H9 (cell line): ENCODE data around the gene ARHGAP24. TPM values are rescaled to one million over a fixed set of nuclear protein-coding genes. Genes with fewer than 3 reads are reported as not detected.

Experiments
- DNase-seq: peaks from one replicate; pipeline ENCODE4 v3.0.0-alpha.2; 2017
- H2AFZ ChIP-seq: one replicate; pipeline ENCODE4 v1.6.1; 2013; ENCODE audit warnings: mild to moderate bottlenecking, low read length, control low read depth, moderate library complexity
- H2AK5ac ChIP-seq: 2 replicates; pipeline ENCODE4 v1.6.1; 2013; ENCODE audit warnings: low read length, control low read depth, mixed read lengths; ENCODE audit not compliant: insufficient read length
- H2BK120ac ChIP-seq: one replicate; pipeline ENCODE4 v1.6.1; 2013; ENCODE audit warnings: low read depth, mild to moderate bottlenecking, low read length, control low read depth, inconsistent platforms; ENCODE audit not compliant: poor library complexity, severe bottlenecking
- H2BK12ac ChIP-seq: 2 replicates; pipeline ENCODE4 v1.6.1; 2013; ENCODE audit warnings: low read length, control low read depth, mixed read lengths, low read depth; ENCODE audit not compliant: insufficient read length
- H2BK15ac ChIP-seq: 2 replicates; pipeline ENCODE4 v1.6.1; 2013; ENCODE audit warnings: low read depth, low read length, control low read depth
- H2BK20ac ChIP-seq: one replicate; pipeline ENCODE4 v1.6.1; 2013; ENCODE audit warnings: low read depth, mild to moderate bottlenecking, low read length, control low read depth, inconsistent platforms; ENCODE audit not compliant: poor library complexity, severe bottlenecking
- H2BK5ac ChIP-seq: 2 replicates; pipeline ENCODE4 v1.6.1; 2013; ENCODE audit warnings: low read length, control low read depth, mixed read lengths; ENCODE audit not compliant: insufficient read length
- H3K14ac ChIP-seq: 2 replicates; pipeline ENCODE4 v1.6.1; 2013; ENCODE audit warnings: low read length, control low read depth; ENCODE audit not compliant: insufficient read depth
- H3K18ac ChIP-seq: 2 replicates; pipeline ENCODE4 v1.6.1; 2013; ENCODE audit warnings: low read depth, mild to moderate bottlenecking, mixed read lengths, low read length, control low read depth; ENCODE audit not compliant: insufficient read length
- H3K23ac ChIP-seq: 2 replicates; pipeline ENCODE4 v1.6.1; 2013; ENCODE audit warnings: low read length, control low read depth, mixed read lengths, low read depth; ENCODE audit not compliant: insufficient read length
- H3K23me2 ChIP-seq: 2 replicates; pipeline ENCODE4 v1.6.1; 2013; ENCODE audit warnings: low read depth, mild to moderate bottlenecking, mixed read lengths, low read length, control low read depth; ENCODE audit not compliant: insufficient read length, poor library complexity, severe bottlenecking
- H3K27ac ChIP-seq: 2 replicates; pipeline ENCODE4 v1.5.1; 2013; ENCODE audit warnings: low read length, control low read depth, mixed read lengths, low read depth; ENCODE audit not compliant: insufficient read length
- H3K27me3 ChIP-seq: 2 replicates; pipeline ENCODE4 v1.6.1; 2013; ENCODE audit warnings: low read length, control low read depth, inconsistent platforms; ENCODE audit not compliant: insufficient read depth
- H3K4ac ChIP-seq: 2 replicates; pipeline ENCODE4 v1.6.1; 2013; ENCODE audit warnings: low read depth, mild to moderate bottlenecking, control low read depth, inconsistent platforms, low read length, moderate library complexity
- H3K4me1 ChIP-seq: 2 replicates; pipeline ENCODE4 v1.6.1; 2013; ENCODE audit warnings: low read length, control low read depth, inconsistent platforms; ENCODE audit not compliant: insufficient read depth
- H3K4me2 ChIP-seq: 2 replicates; pipeline ENCODE4 v1.6.1; 2013; ENCODE audit warnings: low read length, control low read depth, mixed read lengths; ENCODE audit not compliant: insufficient read length, insufficient read depth
- H3K56ac ChIP-seq: 2 replicates; pipeline ENCODE4 v1.6.1; 2013; ENCODE audit warnings: low read depth, mild to moderate bottlenecking, mixed read lengths, low read length, control low read depth; ENCODE audit not compliant: insufficient read length
- H3K79me1 ChIP-seq: 2 replicates; pipeline ENCODE4 v1.6.1; 2013; ENCODE audit warnings: low read depth, mild to moderate bottlenecking, moderate library complexity, low read length, control low read depth, inconsistent platforms; ENCODE audit not compliant: insufficient read depth, poor library complexity, severe bottlenecking
- H3K79me2 ChIP-seq: 2 replicates; pipeline ENCODE4 v1.6.1; 2013; ENCODE audit warnings: low read length, control low read depth, inconsistent platforms; ENCODE audit not compliant: insufficient read depth
- H3K9ac ChIP-seq: 2 replicates; pipeline ENCODE4 v1.6.1; 2013; ENCODE audit warnings: low read length, control low read depth, mixed read lengths; ENCODE audit not compliant: insufficient read length; ENCODE audit errors: extremely low read depth
- H3K9me3 ChIP-seq: one replicate; pipeline ENCODE4 v1.6.1; 2013; ENCODE audit warnings: low read depth, low read length, inconsistent platforms; ENCODE audit not compliant: control insufficient read depth
- H3T11ph ChIP-seq: one replicate; pipeline ENCODE4 v1.6.1; 2013; ENCODE audit warnings: mild to moderate bottlenecking, low read length, control low read depth, inconsistent platforms
- H4K20me1 ChIP-seq: one replicate; pipeline ENCODE4 v1.6.1; 2013; ENCODE audit not compliant: control insufficient read depth, insufficient read length, insufficient read depth
- H4K5ac ChIP-seq: 2 replicates; pipeline ENCODE4 v1.6.1; 2013; ENCODE audit warnings: low read depth, mild to moderate bottlenecking, mixed read lengths, low read length, control low read depth; ENCODE audit not compliant: insufficient read length
- H4K8ac ChIP-seq: replicated peaks from 2 replicates; pipeline ENCODE4 v1.6.1; 2013; ENCODE audit warnings: low read length, control low read depth, mixed read lengths, low read depth; ENCODE audit not compliant: insufficient read length
- H4K91ac ChIP-seq: 2 replicates; pipeline ENCODE4 v1.6.1; 2013; ENCODE audit warnings: low read depth, mild to moderate bottlenecking, moderate library complexity, mixed read lengths, low read length, control low read depth; ENCODE audit not compliant: insufficient read length
- H3K27ac Mint-ChIP-seq, 3 experiments: 2 replicates in 2 of 3; 3 replicates in 1 of 3; pipeline ENCODE4 v1.8.0; 2020 to 2021; ENCODE audit warnings: mixed read lengths in 3 of 3, mild to moderate bottlenecking in 1 of 3, moderate library complexity in 1 of 3
- H3K27me3 Mint-ChIP-seq: 2 replicates; pipeline ENCODE4 v1.8.0; 2021; ENCODE audit warnings: low read depth, mild to moderate bottlenecking, moderate library complexity, mixed read lengths
- H3K36me3 Mint-ChIP-seq, 3 experiments: 2 replicates in 2 of 3; 3 replicates in 1 of 3; pipeline ENCODE4 v1.8.0; 2020 to 2021; ENCODE audit warnings: low read depth in 3 of 3, mixed read lengths in 3 of 3; ENCODE audit not compliant: insufficient read depth in 1 of 3
- H3K4me1 Mint-ChIP-seq, 2 experiments: 2 replicates each; pipeline ENCODE4 v1.8.0; 2020; ENCODE audit warnings: mixed read lengths in 2 of 2
- H3K4me3 Mint-ChIP-seq, 2 experiments: 2 replicates in 1 of 2; 3 replicates in 1 of 2; pipeline ENCODE4 v1.8.0; 2020 to 2021; ENCODE audit warnings: mild to moderate bottlenecking in 2 of 2, mixed read lengths in 2 of 2, moderate library complexity in 1 of 2
- H3K9me3 Mint-ChIP-seq, 2 experiments: 2 replicates in 1 of 2; 3 replicates in 1 of 2; pipeline ENCODE4 v1.8.0; 2020; ENCODE audit warnings: mild to moderate bottlenecking in 2 of 2, mixed read lengths in 2 of 2, moderate library complexity in 1 of 2
- total RNA-seq: library from RNA; stranded (reverse); gene quantifications from 2 replicates; pipeline ENCODE4 v1.2.1, GENCODE V29; 2021
- TF ChIP-seq, protein P1 (sequence below): fragments of 200-600 bp; sonication (generic); conservative IDR thresholded peaks from 3 replicates; pipeline ENCODE4 v1.8.0; 2021; ENCODE audit warnings: antibody characterized with exemption, mild to moderate bottlenecking

Gene ARHGAP24
- total RNA-seq, 1 experiment from 2014 or later: 0.37 TPM

DNA sequence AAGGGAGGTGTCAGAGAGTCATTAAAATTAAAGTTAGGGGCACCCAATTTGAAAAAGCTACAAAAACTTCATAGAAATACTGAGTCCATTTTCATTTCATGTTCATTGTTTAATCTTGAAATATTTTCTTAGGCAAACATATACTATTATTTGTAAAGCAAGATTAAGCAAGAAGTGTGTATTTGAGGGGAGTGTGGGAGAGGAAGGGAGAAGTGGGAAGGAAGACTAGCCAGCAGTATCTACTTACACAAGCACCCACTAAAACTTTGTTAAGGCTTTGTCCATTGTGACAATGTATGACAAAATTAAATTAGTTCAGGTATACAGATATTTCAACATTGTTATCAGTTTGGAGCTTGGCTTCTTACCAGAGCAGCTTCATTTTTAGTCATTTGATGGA is 222.9 kb downstream of the ARHGAP24 start:
- Mint-ChIP-seq H3K4me1 (peaks cover 3 to 8% of the 10 kb centered on the region in 2 experiments; a peak in 1 of 4 replicates), H3K36me3 (no peaks in the 10 kb centered on the region), H3K9me3 (no peaks in the 10 kb centered on the region), H3K27me3 (no peaks in the 10 kb centered on the region), H3K4me3 (no peak overlapping the region), H3K27ac (no peak overlapping the region)
- Histone ChIP-seq H3K23me2 (no peaks in the 10 kb centered on the region), H3K79me1 (no peaks in the 10 kb centered on the region), H3K14ac (no peak overlapping the region), H4K91ac (no peak overlapping the region), H4K8ac (no peak overlapping the region), H3K23ac (no peak overlapping the region), H2AFZ (no peak overlapping the region), H3K56ac (no peak overlapping the region), H2BK20ac (no peak overlapping the region), H3K4me2 (no peak overlapping the region), H2AK5ac (no peak overlapping the region), H2BK12ac (no peak overlapping the region), H3T11ph (no peak overlapping the region), H3K27ac (no peak overlapping the region), H4K20me1 (no peaks in the 10 kb centered on the region), H3K9ac (no peak overlapping the region), H2BK120ac (no peak overlapping the region), H2BK5ac (no peak overlapping the region), H3K79me2 (no peaks in the 10 kb centered on the region), H4K5ac (no peak overlapping the region), H3K27me3 (no peaks in the 10 kb centered on the region), H2BK15ac (no peak overlapping the region), H3K18ac (no peak overlapping the region), H3K4me1 (no peaks in the 10 kb centered on the region), H3K9me3 (no peaks in the 10 kb centered on the region), H3K4ac (no peak overlapping the region)
- DNase-seq: no peak
- TF ChIP-seq, protein P1, sequence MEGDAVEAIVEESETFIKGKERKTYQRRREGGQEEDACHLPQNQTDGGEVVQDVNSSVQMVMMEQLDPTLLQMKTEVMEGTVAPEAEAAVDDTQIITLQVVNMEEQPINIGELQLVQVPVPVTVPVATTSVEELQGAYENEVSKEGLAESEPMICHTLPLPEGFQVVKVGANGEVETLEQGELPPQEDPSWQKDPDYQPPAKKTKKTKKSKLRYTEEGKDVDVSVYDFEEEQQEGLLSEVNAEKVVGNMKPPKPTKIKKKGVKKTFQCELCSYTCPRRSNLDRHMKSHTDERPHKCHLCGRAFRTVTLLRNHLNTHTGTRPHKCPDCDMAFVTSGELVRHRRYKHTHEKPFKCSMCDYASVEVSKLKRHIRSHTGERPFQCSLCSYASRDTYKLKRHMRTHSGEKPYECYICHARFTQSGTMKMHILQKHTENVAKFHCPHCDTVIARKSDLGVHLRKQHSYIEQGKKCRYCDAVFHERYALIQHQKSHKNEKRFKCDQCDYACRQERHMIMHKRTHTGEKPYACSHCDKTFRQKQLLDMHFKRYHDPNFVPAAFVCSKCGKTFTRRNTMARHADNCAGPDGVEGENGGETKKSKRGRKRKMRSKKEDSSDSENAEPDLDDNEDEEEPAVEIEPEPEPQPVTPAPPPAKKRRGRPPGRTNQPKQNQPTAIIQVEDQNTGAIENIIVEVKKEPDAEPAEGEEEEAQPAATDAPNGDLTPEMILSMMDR: no peak
